Lung (tissue), 12 donors: ENCODE measurements around the gene MINDY3. TPM values are rescaled to one million over a fixed set of nuclear protein-coding genes. Genes with fewer than 3 reads are reported as not detected.

Experiments used
- ATAC-seq: fragments of 200-7000 bp; cut with Tn5 transposase; one replicate; pipeline ENCODE4 v1.9.1; 2020; ENCODE audit warnings: moderate number of reproducible peaks; ENCODE audit not compliant: insufficient read depth, low FRiP score
- DNase-seq, 3 donors: peaks; one replicate each; pipeline ENCODE4 v3.0.0-alpha.2; 2013 to 2017
- H3K27ac ChIP-seq, 2 donors: one replicate each; pipeline ENCODE4 v1.5.1; 2013; ENCODE audit warnings: mild to moderate bottlenecking in 2 of 2, moderate library complexity in 2 of 2, control low read depth in 1 of 2, inconsistent platforms in 1 of 2, low read depth in 1 of 2, low read length in 1 of 2
- H3K27me3 ChIP-seq, 3 donors: one replicate each; pipeline ENCODE4 v1.5.1; 2013; ENCODE audit warnings: low read length in 2 of 3; ENCODE audit not compliant: control insufficient read depth in 3 of 3, insufficient read depth in 3 of 3
- H3K36me3 ChIP-seq, 4 donors: one replicate each; pipeline ENCODE4 v1.5.1; 2013; ENCODE audit warnings: low read length in 4 of 4, mild to moderate bottlenecking in 1 of 4, moderate library complexity in 1 of 4; ENCODE audit not compliant: control insufficient read depth in 4 of 4, insufficient read depth in 4 of 4
- H3K4me1 ChIP-seq, 5 donors: one replicate each; pipeline ENCODE4 v1.5.1; 2013; ENCODE audit warnings: low read length in 5 of 5, mild to moderate bottlenecking in 2 of 5, moderate library complexity in 1 of 5; ENCODE audit not compliant: control insufficient read depth in 5 of 5, insufficient read depth in 5 of 5
- H3K4me3 ChIP-seq: one replicate; pipeline ENCODE4 v1.5.1; 2013; ENCODE audit warnings: mild to moderate bottlenecking, control low read depth, moderate library complexity
- H3K9ac ChIP-seq, 2 donors: one replicate each; pipeline ENCODE4 v1.5.1; 2013; ENCODE audit warnings: low read length in 2 of 2, control low read depth in 1 of 2; ENCODE audit not compliant: insufficient read depth in 1 of 2
- H3K9me3 ChIP-seq, 4 donors: one replicate each; pipeline ENCODE4 v1.5.1; 2013; ENCODE audit warnings: low read length in 3 of 4, mild to moderate bottlenecking in 1 of 4, moderate library complexity in 1 of 4; ENCODE audit not compliant: control insufficient read depth in 4 of 4, insufficient read depth in 3 of 4
- WGBS, 2 donors: extraction: QIAGEN DNeasy Blood & Tissue Kit; methylation state at CpG; one replicate each; pipeline ENCODE4 v1.1.7; 2013; 5-methylcytosine and 5-hydroxymethylcytosine counted together
- polyA plus RNA-seq, 2 donors: library from polyadenylated mRNA; stranded (reverse); fragments of 200-250 nt; gene quantifications; one replicate each; pipeline ENCODE4 v1.2.1, GENCODE V29; 2013
- total RNA-seq, 2 donors: library from RNA; depleted of rRNA in 1 of 2; stranded (reverse); fragments of >200 nt in 1 of 2; gene quantifications; one replicate each; pipeline ENCODE4 v1.2.1, GENCODE V29; 2014 to 2021
- TF ChIP-seq, protein P1 (sequence below): IDR thresholded peaks from 2 replicates; pipeline ENCODE4 v1.5.1; 2012; ENCODE audit warnings: mild to moderate bottlenecking; ENCODE audit errors: control extremely low read depth, extremely low read depth
- donor health status: control.
- donor health status: control.
- donor health status: Bipolar disorder and iron deficiency.
- donor health status: healthy.
- donor health status: DM: yes; HTN: yes; CAD: no.

Gene MINDY3
- total and polyA plus RNA-seq, 4 donors, result 13.9 to 61.7 (median 24.6) TPM

DNA sequence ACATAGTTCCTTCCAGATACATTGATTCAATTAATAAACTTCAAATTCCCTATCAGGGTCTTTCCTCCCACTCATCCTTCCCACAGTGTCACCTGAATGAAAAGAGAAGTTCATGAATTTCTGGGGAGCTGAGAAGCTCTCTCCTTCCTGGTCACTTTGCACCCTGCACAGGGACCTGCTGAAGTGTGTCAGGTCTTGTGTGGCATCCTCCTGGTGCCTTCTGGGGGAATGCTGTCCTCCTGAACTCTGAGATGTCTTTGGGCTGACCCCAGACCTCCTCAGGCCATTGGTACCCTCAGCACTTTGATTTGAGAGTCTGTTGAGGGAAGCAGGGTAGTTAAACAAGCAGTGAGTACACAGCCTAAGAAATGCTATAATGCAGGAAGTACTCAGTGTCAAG, 101.0 kb downstream of the MINDY3 start:
- no peak for ATAC-seq
- Histone ChIP-seq H3K4me1 (peaks cover 0 to 3% (median 0%) of the 10 kb centered on the region in 5 donors), H3K27me3 (no peaks in the 10 kb centered on the region), H3K36me3 (no peaks in the 10 kb centered on the region), H3K27ac (no peak overlapping the region), H3K9me3 (peaks cover 0 to 2% (median 0%) of the 10 kb centered on the region in 4 donors), H3K4me3 (no peak overlapping the region), H3K9ac (no peak overlapping the region)
- TF ChIP-seq, protein P1, sequence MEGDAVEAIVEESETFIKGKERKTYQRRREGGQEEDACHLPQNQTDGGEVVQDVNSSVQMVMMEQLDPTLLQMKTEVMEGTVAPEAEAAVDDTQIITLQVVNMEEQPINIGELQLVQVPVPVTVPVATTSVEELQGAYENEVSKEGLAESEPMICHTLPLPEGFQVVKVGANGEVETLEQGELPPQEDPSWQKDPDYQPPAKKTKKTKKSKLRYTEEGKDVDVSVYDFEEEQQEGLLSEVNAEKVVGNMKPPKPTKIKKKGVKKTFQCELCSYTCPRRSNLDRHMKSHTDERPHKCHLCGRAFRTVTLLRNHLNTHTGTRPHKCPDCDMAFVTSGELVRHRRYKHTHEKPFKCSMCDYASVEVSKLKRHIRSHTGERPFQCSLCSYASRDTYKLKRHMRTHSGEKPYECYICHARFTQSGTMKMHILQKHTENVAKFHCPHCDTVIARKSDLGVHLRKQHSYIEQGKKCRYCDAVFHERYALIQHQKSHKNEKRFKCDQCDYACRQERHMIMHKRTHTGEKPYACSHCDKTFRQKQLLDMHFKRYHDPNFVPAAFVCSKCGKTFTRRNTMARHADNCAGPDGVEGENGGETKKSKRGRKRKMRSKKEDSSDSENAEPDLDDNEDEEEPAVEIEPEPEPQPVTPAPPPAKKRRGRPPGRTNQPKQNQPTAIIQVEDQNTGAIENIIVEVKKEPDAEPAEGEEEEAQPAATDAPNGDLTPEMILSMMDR, result no peak
- DNase-seq, result no peak

DNA sequence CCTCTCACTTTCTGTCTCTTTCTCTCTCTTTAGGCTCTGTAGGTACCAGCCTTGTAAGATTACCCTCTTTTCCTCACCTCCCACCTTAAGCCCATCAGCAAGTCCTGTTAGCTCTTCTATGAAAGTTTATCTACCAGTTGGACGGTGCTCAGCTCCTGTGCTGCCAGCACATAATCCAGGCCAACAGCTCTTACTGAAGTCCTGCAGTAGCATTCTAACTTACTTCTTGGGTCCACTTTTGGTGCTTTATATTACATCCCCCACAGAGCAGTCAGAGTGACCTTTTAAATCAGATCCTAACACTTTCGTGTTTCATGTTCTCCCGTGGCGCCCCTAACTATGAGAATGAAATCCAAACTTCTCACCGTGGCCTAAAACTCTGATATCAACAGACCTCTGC, 101.7 kb downstream of the MINDY3 start:
- 89 to 94% methylated on average over 5 of the region's 5 CpGs for WGBS, 2 donors
- ATAC-seq, result no peak
- TF ChIP-seq, protein P1, result no peak

DNA sequence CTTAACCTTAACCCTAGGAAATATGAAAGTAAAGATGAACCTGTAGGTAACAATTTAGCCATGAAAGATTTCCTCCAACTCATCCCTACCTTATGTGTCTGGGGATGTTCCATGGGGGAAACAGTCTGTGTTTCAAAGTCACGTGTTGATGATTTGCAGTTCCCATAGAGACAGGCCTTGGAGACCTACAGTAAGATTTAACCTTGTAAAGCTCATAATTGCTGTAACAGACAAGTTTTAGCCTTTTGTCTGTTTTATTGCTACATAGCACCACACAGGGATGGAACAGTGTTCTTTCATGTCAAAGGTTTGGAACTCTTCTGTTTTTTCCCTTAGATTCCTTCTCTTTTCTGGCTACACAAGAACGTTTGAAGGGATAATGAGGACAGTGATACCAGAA, 105.4 kb downstream of the MINDY3 start:
- no peak overlapping the region for H3K27ac ChIP-seq
- H3K4me3 ChIP-seq, result no peak overlapping the region
- H3K9ac ChIP-seq, result no peak overlapping the region
- no peaks in the 10 kb centered on the region for H3K9me3 ChIP-seq
- 46 to 62% methylated on average over 2 of the region's 2 CpGs for WGBS, 2 donors
- peaks cover 0 to 3% (median 0%) of the 10 kb centered on the region in 5 donors for H3K4me1 ChIP-seq
- ATAC-seq (no peak), DNase-seq (peak in 1 of 3 donors; percentile 44)
- H3K36me3 ChIP-seq, result no peaks in the 10 kb centered on the region
- no peaks in the 10 kb centered on the region for H3K27me3 ChIP-seq
- TF ChIP-seq, protein P1, result no peak

More for the DNA sequence above, 101.7 kb downstream of the MINDY3 start:
- DNase-seq, result no peak
- Histone ChIP-seq H3K4me3 (no peak overlapping the region), H3K4me1 (peaks cover 0 to 3% (median 0%) of the 10 kb centered on the region in 5 donors), H3K9ac (no peak overlapping the region), H3K36me3 (no peaks in the 10 kb centered on the region), H3K27me3 (no peaks in the 10 kb centered on the region), H3K9me3 (peaks cover 0 to 2% (median 0%) of the 10 kb centered on the region in 4 donors), H3K27ac (no peak overlapping the region)

DNA sequence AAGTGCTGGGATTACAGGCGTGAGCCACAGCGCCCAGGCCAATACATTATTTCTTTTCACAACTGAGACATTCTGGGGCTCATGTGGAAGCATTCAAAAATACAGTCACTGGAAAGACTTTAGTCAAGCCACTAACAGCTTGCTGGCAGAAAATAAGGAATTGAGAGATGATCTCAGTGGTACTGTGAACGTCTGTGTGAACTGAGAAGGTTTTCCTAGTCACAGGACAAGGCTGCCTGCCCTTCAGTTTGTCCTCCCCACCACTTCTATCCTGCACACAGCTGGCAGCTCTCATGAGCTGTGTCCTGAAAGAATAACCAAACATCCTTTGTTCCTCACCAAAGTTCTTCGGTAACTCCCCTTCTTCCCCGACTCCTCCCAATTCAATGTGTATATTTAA, 109.3 kb downstream of the MINDY3 start:
- ATAC-seq (no peak), DNase-seq (peak in 2 of 3 donors; percentile 53 to 55)
- Histone ChIP-seq H3K27me3 (no peaks in the 10 kb centered on the region), H3K4me3 (no peak overlapping the region), H3K9ac (no peak overlapping the region), H3K36me3 (no peaks in the 10 kb centered on the region), H3K4me1 (peaks cover 0 to 21% (median 0%) of the 10 kb centered on the region in 5 donors), H3K9me3 (no peaks in the 10 kb centered on the region), H3K27ac (no peak overlapping the region)
- 77 to 81% methylated on average over 5 of the region's 5 CpGs for WGBS, 2 donors
- TF ChIP-seq, protein P1, result no peak
